Loucy (cell line): ENCODE measurements around the gene BIRC7.

Experiments
- H2AFZ ChIP-seq: fragments of 200-600 bp; sonication (generic); 2 replicates; pipeline ENCODE4 v1.6.0; 2016; ENCODE audit warnings: antibody characterized with exemption, mild to moderate bottlenecking, low read length, moderate library complexity
- H3F3A ChIP-seq: fragments of 200-600 bp; 2 replicates; pipeline ENCODE4 v1.6.0; 2016; ENCODE audit warnings: antibody characterized with exemption, low read depth, mild to moderate bottlenecking
- H3K27me3 ChIP-seq: fragments of 200-600 bp; sonication (generic); 2 replicates; pipeline ENCODE4 v1.6.1; 2014; ENCODE audit warnings: low read length, mild to moderate bottlenecking; ENCODE audit not compliant: insufficient read depth, poor library complexity, severe bottlenecking
- H3K36me3 ChIP-seq: fragments of 200-600 bp; sonication (generic); 2 replicates; pipeline ENCODE4 v1.6.1; 2016; ENCODE audit warnings: low read length; ENCODE audit not compliant: insufficient read depth
- H3K4me1 ChIP-seq: fragments of 200-600 bp; sonication (generic); 2 replicates; pipeline ENCODE4 v1.5.1; 2014; ENCODE audit warnings: low read length, mild to moderate bottlenecking; ENCODE audit not compliant: insufficient read depth, poor library complexity, severe bottlenecking
- H3K4me2 ChIP-seq: fragments of 200-600 bp; sonication (generic); 2 replicates; pipeline ENCODE4 v1.6.0; 2014; ENCODE audit warnings: antibody characterized with exemption, low read length, low read depth, mild to moderate bottlenecking; ENCODE audit not compliant: poor library complexity, severe bottlenecking
- H3K4me3 ChIP-seq: fragments of 200-600 bp; sonication (generic); 2 replicates; pipeline ENCODE4 v1.5.1; 2014; ENCODE audit warnings: low read length, mild to moderate bottlenecking, mixed read lengths; ENCODE audit not compliant: poor library complexity, severe bottlenecking
- H3K79me2 ChIP-seq: fragments of 200-600 bp; sonication (generic); 2 replicates; pipeline ENCODE4 v1.6.1; 2014; ENCODE audit warnings: low read length; ENCODE audit not compliant: insufficient read depth
- H3K9ac ChIP-seq: fragments of 200-600 bp; sonication (generic); 2 replicates; pipeline ENCODE4 v1.6.0; 2014; ENCODE audit warnings: mild to moderate bottlenecking, low read depth, low read length, moderate library complexity; ENCODE audit not compliant: poor library complexity, severe bottlenecking
- H3K9me2 ChIP-seq: fragments of 200-600 bp; sonication (generic); replicated peaks from 2 replicates; pipeline ENCODE4 v1.6.1; 2016; ENCODE audit warnings: low read depth, low read length, mixed read lengths
- H3K9me3 ChIP-seq: fragments of 200-600 bp; sonication (generic); 2 replicates; pipeline ENCODE4 v1.6.1; 2014; ENCODE audit warnings: mild to moderate bottlenecking, antibody characterized with exemption, low read length, low read depth; ENCODE audit not compliant: insufficient read depth
- H4K20me1 ChIP-seq: fragments of 200-600 bp; sonication (generic); 2 replicates; pipeline ENCODE4 v1.6.0; 2014; ENCODE audit warnings: antibody characterized with exemption, low read length, mild to moderate bottlenecking; ENCODE audit not compliant: insufficient read depth, poor library complexity, severe bottlenecking
- CTCF ChIP-seq: fragments of 200-600 bp; sonication (generic); conservative IDR thresholded peaks from 2 replicates; pipeline ENCODE4 v1.5.1; 2014; ENCODE audit warnings: mild to moderate bottlenecking, antibody characterized with exemption, low read length
- EZH2phosphoT487 ChIP-seq: fragments of 200-600 bp; IDR thresholded peaks from 2 replicates; pipeline ENCODE4 v1.6.1; 2018; ENCODE audit warnings: antibody characterized with exemption, mild to moderate bottlenecking, moderate library complexity, borderline replicate concordance

The BIRC7 gene

DNA sequence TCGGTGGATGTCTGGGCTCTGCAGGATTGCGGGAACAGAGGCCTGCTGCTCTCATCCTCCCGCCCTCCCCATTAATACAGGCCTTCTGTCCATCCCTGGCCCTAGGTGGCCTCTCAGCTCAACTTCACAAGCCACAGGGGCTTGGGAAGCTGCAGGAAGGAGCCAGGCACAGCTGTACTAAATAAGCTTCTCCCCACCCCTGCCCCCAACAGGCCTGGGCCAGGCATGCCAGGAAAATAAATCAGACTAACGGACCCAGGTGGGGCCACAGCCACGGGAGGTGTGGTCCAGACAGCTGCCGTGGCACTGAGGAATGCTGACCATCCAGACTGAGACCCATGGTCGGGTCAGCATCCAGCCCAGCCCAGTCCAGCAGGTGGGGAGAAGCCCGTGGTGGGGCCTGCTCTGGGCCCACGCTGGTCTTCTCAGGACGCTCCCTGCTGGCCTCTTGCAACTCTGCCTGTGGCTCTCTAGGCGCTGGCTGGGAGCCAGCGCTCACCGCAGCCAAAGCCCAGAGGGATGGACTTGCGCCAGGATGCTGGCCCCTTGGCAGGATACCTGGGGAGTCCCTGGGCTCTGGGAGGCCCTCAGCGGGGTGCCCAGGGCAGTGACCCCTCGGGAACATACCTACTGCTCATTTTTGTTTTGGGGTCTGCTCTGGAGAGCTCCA lies 11.2 kb upstream of the BIRC7 start:
- no peak for TF ChIP-seq CTCF
- no peak for TF ChIP-seq EZH2phosphoT487

DNA sequence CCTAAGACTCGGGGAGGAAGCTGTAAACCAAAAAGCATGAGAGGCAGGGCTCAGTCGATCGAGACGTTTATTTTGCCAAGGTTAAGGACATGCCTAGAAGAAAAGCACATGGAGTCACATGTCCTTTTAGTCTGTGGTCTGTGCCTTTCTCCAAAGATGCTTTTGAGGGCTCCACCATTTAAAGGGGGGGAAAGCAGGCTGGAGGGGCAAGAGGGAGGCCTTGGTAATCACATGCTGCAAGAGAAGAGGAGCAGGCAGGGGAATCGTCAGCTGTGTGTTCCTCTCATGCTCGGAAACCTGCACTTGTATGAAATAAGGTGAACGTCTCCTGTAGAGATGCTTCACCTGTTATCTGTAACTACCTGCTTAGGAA lies 10.6 kb upstream of the BIRC7 start:
- Histone ChIP-seq H3K27me3 (no peaks in the 10 kb centered on the region), H3K4me2 (no peak overlapping the region), H3K9me3 (no peaks in the 10 kb centered on the region), H3K36me3 (no peaks in the 10 kb centered on the region), H4K20me1 (no peaks in the 10 kb centered on the region), H2AFZ (no peak overlapping the region), H3K9ac (no peak overlapping the region), H3F3A (no peaks in the 10 kb centered on the region), H3K9me2 (no peaks in the 10 kb centered on the region), H3K79me2 (no peaks in the 10 kb centered on the region), H3K4me3 (no peak overlapping the region), H3K4me1 (no peaks in the 10 kb centered on the region)
- TF ChIP-seq EZH2phosphoT487 (no peak), CTCF (no peak)

More for the DNA sequence above, 11.2 kb upstream of the BIRC7 start:
- Histone ChIP-seq H3K4me1 (no peaks in the 10 kb centered on the region), H3K36me3 (no peaks in the 10 kb centered on the region), H2AFZ (no peak overlapping the region), H3K9me3 (no peaks in the 10 kb centered on the region), H3K9ac (no peak overlapping the region), H3K4me2 (no peak overlapping the region), H3K79me2 (no peaks in the 10 kb centered on the region), H3K27me3 (no peaks in the 10 kb centered on the region), H3F3A (no peaks in the 10 kb centered on the region), H3K9me2 (no peaks in the 10 kb centered on the region), H3K4me3 (no peak overlapping the region), H4K20me1 (no peaks in the 10 kb centered on the region)

DNA sequence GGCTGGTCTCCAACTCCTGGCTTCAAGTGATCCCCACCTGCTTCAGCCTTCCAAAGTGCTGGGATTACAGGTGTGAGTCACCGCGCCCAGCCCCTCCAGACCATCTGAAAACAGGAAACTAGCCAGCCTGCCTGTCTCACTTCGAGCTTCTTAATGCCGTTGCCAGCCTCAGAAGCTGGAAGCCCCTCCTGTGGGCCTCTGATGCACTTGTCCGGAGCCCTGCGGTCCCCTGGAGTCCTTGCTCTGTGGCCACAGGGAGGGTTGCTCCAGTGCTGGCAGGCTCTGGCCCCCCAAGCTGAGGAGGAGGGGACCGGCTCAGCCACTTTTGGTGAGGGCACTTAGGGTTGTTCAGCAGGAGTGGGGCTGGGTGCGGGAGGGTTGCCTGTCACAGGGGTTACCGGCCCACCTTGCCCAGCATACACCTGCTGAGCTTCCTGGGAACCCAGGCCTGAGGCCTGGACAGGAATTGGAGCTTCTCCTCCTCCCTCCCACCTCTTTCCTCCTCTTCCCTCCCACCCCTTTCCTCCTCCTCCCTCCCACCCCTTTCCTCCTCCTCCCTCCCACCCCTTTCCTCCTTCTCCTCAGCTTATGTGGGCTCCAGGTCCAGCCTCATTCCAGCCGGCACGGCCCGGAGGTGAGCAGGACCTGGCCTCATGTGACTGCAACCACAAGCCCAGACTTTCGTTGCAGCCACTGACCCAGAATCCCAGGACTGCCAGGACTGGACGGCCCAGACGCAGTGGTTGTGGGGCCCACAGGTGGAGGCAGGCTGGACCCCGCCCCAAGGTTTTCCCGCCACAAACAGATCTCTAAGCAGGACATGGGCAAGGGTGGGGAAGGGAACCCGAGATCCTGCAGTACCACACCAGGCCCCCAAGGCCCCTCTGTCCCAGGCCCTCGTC lies 9.4 kb upstream of the BIRC7 start:
- Histone ChIP-seq H2AFZ (no peak overlapping the region), H3F3A (no peaks in the 10 kb centered on the region), H3K79me2 (no peaks in the 10 kb centered on the region), H3K4me1 (no peaks in the 10 kb centered on the region), H3K9ac (no peak overlapping the region), H3K9me3 (no peaks in the 10 kb centered on the region), H3K4me3 (no peak overlapping the region), H3K4me2 (no peak overlapping the region), H3K9me2 (no peaks in the 10 kb centered on the region), H4K20me1 (no peaks in the 10 kb centered on the region), H3K36me3 (no peaks in the 10 kb centered on the region), H3K27me3 (no peaks in the 10 kb centered on the region)
- no peak for TF ChIP-seq EZH2phosphoT487
